HG02938 (cell line): Measurements from ENCODE around the gene SEMA3C.
"Not testable (repeated sequence)": the region's sequence is repeated elsewhere in the genome, so short reads cannot be mapped to it uniquely, and the experiment has no call there.

ENCODE experiments used
- ATAC-seq: cut with Tn5 transposase; IDR thresholded peaks from one replicate; pipeline ENCODE4 v1.9.1; 2021; ENCODE audit warnings: mild to moderate bottlenecking, moderate library complexity; ENCODE audit not compliant: unreplicated experiment

Gene SEMA3C

DNA sequence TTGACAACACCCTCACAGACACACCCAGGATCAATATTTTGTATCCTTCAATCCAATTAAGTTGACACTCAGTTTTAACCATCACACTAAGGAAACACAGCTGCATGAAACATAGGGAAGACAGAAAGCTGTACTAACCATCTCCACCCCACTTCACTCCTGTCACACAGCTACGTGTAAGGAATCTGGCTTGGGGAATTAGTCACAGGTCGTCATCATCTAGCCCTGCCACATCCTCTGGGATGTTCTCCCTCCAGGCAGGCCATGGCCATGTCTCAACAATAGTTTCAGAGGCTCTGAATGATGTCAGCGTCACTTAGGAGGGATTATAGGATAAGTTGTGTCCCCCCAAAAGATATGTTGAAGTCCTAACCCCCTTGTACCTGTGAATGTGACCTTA lies 10.8 kb upstream of the SEMA3C start:
- ATAC-seq: no peak

DNA sequence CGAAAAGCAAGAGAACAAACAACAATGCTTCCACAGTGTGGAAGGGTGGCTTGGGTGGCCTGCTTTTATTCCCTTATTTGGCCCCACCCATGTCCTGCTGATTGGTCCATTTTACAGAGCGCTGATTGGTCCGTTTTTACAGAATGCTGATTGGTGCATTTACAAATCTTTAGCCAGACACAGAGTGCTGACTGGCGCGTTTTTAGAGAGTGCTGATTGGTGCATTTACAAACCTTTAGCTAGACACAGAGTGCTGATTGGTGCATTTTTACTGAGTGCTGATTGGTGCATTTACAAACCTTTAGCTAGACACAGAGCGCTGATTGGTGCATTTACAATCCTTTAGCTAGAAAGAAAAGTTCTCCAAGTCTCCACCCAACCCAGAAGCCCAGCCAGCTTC lies 8.1 kb upstream of the SEMA3C start:
- not testable (repeated sequence) for ATAC-seq

DNA sequence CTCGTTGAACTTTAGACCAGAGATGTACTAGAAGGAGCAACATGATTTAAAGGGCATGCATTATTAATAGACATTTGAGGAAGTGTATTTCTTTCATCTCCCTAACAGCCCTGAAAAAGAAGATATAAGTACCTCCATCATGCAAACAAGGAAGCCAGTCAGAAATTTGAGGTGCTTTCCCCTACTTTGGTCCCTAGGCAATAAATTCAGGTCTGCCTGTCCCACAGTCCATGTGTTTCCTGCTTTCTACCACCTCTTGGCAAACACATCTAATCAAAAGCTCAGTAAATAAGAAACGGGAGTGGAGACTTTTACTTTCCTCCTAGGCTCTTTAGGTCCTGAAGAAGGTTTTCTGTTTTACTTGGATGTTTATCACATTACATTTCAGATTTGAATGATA lies 5.2 kb upstream of the SEMA3C start:
- ATAC-seq: no peak

DNA sequence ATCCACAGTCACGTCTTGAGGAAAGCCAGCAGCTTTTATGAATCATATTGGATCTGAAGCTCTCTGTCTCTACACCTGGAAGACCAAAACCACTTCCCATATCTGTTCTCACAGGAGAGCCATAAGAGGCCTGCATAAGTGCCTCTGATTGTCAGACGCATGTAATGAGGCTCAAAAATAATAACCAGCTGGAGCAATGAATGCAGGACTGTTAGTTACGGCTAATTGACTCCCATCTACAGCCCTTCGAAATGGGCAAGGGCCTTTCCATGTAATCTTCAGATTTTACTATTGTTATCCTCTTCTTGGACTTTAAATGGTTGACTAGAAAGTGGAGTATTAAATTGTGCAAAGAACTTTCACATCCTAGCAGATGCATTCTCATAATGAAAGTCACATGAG lies 4.4 kb upstream of the SEMA3C start:
- no peak for ATAC-seq

DNA sequence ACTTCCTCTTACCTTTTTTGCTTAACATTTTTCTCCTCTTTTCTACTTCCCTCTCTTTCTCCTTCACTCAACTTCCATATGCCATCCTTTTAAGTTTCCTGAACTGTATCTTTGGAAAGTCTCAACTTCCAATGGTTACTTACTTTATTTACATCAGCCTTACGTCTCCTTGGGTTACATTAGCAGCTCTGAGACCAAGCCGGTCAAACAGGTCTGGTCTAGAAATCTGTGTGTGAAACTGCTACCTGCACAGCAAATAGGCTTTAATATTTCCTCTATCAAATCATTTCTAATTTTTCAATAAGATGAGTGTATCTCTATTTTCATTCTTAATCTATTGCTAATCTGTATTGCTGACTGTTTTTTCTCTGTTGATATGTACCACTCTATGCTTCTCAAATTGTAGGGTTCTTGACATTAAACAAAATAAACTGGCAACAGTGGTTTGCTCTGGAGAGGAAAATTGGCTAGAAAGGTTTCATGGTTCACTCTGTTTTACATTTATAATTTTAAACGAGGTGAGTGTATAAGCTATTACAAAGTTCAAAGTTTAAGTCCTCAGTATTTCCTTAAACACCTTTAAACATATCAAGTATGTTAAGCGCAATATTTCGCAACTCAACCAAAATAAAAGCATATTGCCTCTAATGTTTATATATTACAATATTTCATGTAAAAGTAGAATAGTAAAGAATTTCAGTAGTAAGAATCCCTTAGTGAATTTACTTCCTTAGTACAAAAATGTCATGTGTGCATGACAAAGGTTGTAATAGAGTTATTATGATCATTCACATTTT lies 3.6 kb upstream of the SEMA3C start:
- ATAC-seq: no peak

DNA sequence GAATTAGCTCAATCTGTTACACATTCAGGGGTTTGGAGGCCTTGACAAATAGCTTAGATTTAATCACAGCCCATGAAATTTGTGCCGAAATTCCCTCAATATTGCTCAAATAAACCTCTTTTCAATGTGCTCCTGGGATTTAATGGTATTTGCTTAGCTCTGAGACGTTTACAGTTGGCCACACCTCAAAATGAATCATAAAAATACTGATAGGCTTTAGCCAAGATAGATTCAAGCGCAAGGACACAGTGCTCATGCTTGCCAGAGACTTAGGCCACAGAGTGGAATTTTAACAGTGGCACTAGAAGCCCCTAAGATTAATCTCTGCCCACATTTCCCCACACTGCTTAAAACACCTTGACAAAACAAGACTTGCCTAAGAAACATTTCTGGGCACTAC lies 2.3 kb upstream of the SEMA3C start:
- ATAC-seq: no peak

DNA sequence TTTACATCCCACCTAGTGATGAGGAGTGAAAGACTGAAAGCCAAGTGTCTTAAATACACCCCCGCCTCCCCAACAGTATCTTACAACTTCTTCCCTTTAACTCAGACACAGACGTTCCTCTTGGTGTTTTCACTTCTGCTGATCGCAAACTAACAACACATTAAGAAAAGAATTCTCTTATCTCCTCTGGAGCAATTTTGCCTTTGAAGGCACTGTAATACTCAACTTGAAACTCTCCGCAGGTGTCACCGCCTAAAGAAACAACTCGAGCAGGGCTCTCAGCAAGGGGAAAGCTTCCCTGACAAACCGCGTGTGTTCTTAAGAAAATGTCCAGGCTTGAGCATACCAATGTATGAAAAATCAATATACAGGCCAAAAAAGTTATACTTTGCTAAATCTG lies 452 bp downstream of the SEMA3C start:
- peak; percentile 33 for ATAC-seq

DNA sequence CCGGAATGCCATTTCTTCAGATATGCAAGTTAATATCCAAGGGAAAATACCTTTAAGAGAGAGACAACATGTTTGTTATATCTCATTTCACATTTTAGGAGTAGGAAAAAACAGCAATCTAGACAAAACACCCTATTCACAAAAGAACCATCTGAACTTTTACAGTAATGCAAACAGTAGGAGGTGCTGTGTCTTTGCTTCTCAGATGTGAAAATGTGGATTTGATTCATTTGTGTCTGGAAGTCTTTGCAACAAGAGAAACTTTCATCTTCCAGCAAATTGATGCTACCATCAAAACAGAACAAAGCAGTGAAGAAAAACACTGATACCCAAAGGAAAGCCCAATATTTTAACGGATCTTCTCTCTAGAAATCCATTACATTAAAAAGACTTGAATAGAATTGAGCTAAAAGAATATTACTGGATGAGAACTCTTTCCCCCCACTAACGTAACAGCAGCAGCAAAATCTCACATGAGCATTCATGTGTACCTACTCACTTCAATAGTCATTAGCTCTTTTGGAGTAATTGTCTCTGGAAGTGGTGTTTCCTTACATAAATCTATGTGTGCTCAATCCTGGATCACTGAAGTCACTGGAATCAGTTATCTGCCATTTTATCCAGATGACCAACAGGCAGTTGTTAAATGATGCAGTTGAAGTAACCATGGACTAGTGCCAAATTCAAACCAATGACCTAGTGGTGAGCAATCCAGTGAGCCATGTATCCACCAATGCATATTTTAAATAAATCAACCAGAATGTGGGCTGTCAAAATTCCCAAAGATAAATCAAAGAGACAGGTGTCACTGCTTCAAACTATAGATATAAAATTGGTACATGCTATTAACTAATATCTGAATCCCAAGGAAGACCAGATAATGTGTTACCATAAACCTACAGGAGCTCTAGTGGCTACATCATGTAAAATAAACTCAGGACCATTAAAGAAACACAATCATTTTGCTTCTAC lies 1.8 kb downstream of the SEMA3C start:
- no peak for ATAC-seq

DNA sequence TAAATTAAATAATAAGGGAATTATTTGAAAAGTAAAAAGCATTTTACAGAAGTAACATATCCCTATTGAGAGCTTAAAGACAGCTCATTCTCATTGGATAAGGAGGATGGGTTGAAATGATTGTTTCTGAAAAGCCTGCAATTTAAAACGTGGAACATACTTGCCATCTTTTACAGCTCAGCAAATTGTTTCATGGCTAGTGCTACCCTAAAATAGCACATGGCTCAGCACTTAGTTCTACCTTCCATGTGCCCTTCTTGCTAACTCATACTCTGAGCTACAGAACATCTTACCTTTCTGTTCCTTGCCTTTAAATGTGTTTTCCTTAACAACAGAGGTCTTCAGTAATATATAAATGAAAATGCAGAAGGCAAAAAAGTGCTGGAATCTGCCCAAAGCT lies 8.6 kb downstream of the SEMA3C start:
- ATAC-seq: no peak

DNA sequence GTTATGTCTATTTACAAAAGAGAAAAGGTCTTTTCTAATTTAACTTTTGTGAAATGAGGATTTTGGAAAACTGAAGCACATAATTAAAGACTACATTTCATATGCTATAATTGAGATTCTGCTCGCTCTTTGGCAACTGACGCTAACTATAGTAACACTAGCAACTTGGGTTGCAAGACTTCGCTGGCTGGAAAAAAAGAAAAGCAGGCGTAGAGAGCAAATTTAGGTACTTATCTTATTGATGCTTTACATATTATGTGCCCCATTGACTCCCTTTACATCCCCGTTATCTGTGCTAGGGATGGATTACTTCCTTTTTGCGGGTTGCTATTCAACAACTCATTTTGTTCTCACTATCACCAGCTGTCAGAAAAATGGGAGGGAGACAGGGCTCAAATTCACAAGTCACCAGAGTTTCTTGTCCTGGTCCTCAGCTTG lies 10.5 kb downstream of the SEMA3C start:
- ATAC-seq: no peak

DNA sequence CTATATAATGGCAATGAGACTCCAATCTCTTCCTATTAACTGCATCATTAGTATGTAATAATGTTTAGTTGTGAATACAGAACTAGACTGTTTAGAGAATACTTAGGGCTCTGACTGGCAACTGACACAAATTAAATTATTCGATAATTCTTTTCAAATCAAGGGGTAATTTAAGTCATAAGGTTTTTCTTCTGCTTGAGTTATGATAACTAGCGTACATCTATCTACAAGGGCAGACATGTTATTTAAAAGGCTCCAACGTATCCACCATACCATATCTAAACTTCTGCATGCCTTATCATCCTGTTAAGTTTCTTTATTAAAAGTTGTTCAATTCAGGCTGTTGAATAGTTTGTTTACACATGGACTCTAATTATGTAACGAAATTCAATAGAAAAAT lies 11.2 kb downstream of the SEMA3C start:
- no peak for ATAC-seq

DNA sequence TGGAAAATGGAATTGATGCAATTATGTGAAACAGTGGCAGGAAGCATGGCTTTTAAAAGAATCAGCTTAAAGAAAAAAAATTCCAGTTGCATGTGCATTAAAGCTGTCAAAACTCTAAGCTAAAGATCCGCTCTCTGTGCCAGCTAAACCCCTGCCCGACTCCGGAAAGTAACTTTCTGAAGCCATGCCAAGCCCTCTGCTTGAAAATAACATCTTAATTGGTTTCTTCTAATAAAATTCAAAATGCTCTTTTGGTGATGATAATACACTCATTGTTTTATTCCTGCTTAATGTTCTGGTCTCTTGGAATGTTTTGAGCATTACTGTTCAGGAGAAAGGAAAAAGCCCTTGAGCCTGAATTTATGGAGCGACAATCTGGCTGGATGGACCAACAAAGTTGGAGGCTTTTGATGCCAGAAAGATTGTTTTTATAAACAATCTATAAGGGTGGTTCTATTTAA lies 11.7 kb downstream of the SEMA3C start:
- no peak for ATAC-seq

DNA sequence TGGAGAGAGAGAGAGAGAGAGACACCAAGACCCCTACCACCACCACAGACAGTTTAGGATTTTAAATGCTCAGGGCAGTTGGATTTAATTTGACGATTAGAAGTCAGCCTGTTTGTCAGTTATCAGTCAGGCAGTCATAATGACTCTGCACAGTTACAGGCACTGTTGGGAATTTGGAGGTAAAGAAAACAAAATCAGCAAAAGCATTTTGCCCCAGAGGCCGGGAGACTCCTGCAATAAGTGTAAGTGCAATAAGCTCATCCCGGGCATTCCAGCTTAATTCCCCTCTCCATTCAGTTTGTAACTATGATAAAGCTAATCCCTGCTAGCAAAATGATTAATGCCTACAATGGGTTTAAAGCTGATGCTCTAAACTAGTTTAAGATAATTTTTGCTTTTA lies 13.5 kb downstream of the SEMA3C start:
- no peak for ATAC-seq

DNA sequence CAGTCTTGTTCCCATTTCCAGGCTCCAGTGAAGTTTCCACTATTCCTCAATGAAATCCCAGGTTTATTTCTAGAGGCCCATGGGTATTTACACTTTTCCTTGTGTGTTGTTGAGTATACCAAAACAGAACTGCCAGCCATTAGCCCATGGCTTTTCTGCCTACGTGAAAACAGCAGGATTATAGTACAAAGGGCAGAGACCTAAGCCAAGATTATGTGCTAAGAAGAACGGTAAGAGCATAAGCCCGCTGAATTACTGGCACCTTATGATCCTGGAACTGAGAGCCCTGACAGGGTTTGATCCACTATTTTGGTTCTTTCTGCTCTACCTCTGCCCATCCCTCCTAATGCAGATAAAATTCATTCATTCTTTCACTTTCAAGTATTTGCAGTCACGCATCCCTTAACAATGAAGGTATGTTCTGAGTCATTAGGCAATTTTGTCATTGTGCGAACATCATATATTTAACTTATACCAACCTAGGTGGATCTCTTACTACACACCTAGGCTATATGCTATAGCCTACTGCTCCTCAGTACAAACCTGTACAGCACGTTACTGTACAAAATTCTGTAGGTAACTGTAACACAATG lies 16.0 kb downstream of the SEMA3C start:
- ATAC-seq: peak; percentile 56

DNA sequence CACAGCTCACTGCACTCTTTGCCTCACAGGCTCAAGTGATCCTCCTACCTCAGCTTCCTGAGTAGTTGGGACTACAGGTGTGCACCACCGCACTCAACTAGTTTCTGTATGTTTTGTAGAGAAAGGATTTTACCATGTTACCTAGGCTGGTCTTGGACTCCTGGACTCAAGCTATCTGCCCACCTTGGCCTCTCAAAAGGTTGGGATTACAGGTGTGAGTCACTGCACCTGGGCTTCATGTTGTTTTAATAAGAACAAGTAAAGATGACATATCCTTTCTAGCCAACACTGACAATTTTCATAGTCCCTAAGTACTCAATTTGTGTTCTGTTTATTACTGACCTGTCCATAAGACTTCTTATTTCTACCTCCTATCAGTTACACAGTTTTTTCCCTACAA lies 16.8 kb downstream of the SEMA3C start:
- no peak for ATAC-seq

DNA sequence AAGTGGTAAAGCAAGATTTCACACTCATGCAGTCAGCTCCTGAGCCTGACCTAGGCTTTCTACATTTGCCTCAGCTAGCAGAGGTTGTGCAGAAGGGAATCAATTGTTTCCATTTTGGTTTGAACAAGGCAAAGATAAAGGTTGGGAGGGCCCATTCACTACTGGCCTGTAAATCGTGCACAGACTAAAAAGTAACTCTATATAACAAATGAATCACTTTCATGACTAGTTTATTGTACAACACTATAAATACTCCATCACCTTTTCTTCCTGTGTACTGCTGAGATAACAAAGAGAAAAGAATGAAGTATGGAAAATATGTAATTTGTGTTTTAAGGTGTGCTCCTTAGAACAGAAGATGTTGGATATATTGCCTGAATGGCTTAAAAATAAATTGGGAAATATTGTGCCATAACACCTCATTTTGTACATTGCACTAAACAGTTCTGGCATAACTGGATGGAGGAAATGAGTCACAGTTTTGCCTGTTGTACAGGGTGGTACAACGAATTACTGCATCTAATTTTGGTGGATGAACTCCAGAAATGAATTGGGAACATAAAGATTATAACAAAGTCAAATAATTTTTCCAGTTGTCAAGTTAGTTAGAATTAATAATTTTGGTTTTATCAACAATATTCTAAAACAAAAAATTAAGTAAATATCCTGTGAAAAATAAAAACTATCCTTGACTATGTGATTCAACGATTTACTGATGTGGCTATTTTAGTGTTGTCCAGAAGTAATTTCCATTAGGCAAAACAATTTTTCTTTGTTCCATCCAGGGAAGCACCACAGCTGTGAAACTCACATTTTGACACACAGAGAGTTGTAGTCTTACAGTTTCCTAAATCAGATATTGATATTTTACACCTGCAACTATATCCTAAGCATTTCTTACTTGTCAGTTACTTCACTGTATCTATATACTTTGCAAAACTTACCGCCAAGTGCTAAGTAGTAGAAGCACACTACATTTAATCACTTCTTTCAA lies 18.0 kb downstream of the SEMA3C start:
- ATAC-seq: no peak

DNA sequence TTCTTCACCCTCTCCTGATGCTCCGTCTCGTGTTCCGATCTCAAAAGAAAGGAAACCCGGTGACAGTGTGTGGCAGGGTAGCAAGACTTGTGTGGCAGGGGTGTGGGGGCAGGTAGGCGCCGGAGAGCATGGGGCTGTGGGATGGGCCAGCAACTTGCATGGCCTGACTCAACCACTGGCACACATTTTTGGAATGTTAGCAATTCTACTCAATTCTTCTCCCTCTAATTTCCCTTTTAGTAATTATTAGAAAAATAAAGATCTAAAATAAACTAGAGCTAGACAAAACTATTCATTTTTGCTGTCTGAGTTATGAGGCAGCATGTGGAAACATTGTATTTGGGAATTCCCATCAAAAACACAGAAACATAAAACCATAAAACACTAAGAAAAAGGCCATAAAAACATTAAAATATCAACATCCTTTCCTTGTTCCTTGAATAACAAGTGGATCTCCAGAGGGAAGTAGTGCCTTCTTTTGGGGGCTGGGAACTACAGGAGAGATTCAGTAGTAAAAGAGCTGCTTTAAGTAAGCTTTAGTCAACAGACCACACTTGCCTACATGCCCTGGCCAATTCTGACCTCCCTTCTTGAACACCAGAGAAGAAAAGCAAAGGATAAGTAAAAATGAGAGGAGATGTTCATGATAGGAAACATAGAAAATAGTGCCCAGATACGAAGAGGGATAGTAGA lies 21.8 kb downstream of the SEMA3C start:
- no peak for ATAC-seq

DNA sequence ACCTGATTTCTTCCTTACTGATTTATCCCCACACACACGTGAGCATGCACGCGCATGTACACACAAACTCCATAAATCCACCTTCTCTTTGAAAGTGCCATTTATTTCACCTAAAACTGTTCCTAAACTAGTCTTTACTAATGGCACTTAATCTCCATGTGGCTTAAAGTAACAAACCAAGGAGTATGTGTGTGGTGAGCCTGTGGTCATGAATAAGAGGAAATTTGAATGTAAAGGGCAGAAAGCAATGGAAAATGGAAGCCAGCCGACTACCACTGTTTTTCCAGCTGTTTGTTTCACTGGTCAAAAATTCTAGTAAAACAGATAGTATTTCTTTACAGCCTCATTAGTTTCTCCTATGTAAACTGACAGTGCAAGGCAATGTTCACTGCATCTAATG lies 23.8 kb downstream of the SEMA3C start:
- no peak for ATAC-seq

DNA sequence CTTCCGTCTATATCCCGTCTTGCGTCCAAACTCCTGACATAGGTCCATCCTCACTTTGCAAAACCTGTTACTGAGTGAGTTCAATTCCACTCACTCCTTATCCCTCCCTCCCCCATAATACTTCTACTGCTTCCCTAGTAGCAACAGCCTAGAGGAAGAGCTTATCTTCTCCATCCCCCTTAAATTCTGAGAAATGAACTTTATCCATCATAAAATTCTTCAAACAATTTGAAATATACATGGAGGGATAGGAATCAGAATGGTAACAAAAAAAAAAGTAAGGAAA lies 27.6 kb downstream of the SEMA3C start:
- ATAC-seq: no peak
